ENCODE data around the gene TMEM44.

TMEM44 gene

DNA sequence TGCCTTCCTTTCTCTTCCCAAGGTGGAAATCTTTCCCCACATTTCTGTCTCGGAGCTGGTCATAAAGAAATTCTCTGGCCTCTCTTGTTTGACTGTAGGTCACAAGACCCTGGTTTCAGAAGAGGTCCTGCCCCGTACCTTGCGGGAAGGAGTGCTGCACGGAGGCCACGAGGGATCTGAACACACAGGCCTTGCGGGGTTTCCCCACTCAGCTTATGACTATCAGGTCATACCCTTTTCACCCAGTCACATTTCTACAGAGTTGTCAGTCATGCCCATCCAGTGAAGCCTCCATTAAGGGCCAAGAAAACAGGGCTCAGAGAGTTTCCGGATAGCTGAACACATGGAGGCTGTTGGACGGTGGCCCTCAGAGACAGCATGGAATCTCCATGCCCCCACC is 91.7 kb downstream of the TMEM44 start:
- Histone ChIP-seq H3K9me3 (ENCODE audit: insufficient read depth, low read depth, low read length) (no peaks in the 10 kb centered on the region), H3K27ac (ENCODE audit: low read length) (no peak overlapping the region), H3K36me3 (ENCODE audit: insufficient read depth, low read depth, low read length) (no peaks in the 10 kb centered on the region), H3K27me3 (ENCODE audit: insufficient read depth, low read length) (no peaks in the 10 kb centered on the region), H3K4me3 (ENCODE audit: low read length) (no peak overlapping the region), H3K9ac (ENCODE audit: low read depth, low read length) (no peak overlapping the region), H3K4me1 (ENCODE audit: insufficient read depth, low read length) (no peaks in the 10 kb centered on the region)

DNA sequence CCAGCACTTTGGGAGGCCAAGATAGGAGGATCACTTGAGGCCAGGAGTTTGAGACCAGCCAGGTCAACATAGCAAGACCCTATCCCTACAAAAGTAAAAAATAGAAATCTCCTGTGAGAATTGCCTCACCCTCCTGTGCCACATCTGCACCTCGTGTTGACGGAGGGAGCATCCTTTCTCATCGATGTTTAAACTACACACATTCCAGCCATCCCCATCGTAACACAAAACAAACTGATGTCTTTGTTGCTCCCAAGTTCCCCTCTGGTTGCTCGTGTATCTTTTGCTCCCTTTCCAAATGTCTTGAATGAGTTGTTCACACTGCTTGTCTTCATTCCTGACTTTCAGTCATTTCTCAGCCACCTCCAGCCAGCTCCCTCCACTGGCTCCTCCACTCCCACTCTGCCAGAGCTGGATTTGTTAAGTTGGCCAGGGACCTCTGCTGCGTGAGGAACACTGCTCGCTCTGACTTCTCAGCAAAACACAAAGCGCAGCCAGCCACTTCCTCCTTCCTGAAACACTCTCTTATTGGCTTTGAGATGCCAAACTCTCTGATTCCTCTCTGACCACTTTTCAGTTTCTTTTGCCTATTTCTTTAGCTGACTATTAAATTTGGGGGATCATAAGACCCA is 92.8 kb downstream of the TMEM44 start:
- Histone ChIP-seq H3K4me3 (ENCODE audit: low read length) (no peak overlapping the region), H3K36me3 (ENCODE audit: insufficient read depth, low read depth, low read length) (no peaks in the 10 kb centered on the region), H3K27me3 (ENCODE audit: insufficient read depth, low read length) (no peaks in the 10 kb centered on the region), H3K9ac (ENCODE audit: low read depth, low read length) (no peak overlapping the region), H3K4me1 (ENCODE audit: insufficient read depth, low read length) (no peaks in the 10 kb centered on the region), H3K9me3 (ENCODE audit: insufficient read depth, low read depth, low read length) (no peaks in the 10 kb centered on the region), H3K27ac (ENCODE audit: low read length) (no peak overlapping the region)

DNA sequence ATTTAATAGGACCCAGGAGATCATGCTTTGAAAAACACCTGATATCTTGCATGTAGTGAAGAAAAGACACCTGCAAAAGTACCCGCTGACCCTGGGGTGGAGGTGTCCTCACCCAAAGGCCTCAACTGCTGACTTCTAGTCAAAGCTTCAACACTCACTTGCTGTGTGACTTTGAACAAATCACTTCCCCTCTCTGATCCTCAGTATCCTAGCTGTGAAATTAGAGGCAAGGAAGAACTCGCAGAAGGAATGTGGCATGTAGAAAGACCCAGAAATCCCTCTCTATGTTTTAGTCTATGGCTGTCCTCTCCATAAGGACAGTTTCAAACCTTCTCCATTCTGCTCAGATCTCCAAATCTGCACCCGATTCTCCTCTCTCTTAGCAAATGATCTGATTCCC is 93.7 kb downstream of the TMEM44 start:
- Histone ChIP-seq H3K27me3 (ENCODE audit: insufficient read depth, low read length) (no peaks in the 10 kb centered on the region), H3K9ac (ENCODE audit: low read depth, low read length) (no peak overlapping the region), H3K36me3 (ENCODE audit: insufficient read depth, low read depth, low read length) (no peaks in the 10 kb centered on the region), H3K27ac (ENCODE audit: low read length) (no peak overlapping the region), H3K4me3 (ENCODE audit: low read length) (no peak overlapping the region), H3K4me1 (ENCODE audit: insufficient read depth, low read length) (no peaks in the 10 kb centered on the region), H3K9me3 (ENCODE audit: insufficient read depth, low read depth, low read length) (peaks cover 3% of the 10 kb centered on the region; the same call in 1 of the 2 replicates)

DNA sequence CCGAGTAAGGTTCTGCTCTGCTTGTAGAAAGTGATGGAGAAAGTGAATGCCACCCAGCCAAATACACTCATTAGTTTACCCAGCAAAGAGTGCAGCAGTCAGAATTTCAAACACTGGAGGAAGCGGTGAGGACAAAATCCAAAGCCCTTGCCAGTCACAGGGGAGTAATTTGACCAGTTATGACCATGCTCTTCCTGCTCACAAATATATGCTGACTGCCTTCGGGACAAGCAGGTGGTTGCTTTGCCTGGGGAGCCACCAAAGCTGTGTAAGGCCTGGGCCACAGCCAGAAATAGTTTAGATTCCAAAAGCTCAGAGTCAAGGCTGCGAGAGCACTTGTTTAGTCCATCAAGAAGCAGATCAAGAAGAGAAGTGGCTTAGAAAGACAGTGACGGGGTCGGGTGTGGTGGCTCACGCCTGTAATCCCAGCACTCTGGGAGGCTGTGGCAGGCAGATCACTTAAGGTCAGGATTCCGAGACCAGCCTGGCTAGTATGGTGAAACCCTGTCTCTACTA is 95.4 kb downstream of the TMEM44 start:
- Histone ChIP-seq H3K4me3 (ENCODE audit: low read length) (no peak overlapping the region), H3K36me3 (ENCODE audit: insufficient read depth, low read depth, low read length) (no peaks in the 10 kb centered on the region), H3K9me3 (ENCODE audit: insufficient read depth, low read depth, low read length) (peaks cover 10% of the 10 kb centered on the region; the same call in 1 of the 2 replicates), H3K27me3 (ENCODE audit: insufficient read depth, low read length) (no peaks in the 10 kb centered on the region), H3K4me1 (ENCODE audit: insufficient read depth, low read length) (no peaks in the 10 kb centered on the region), H3K9ac (ENCODE audit: low read depth, low read length) (no peak overlapping the region), H3K27ac (ENCODE audit: low read length) (no peak overlapping the region)

Measured in iPS-20b (cell line).